ENCODE measurements around the gene SLC27A5. TPM values are rescaled to one million over a fixed set of nuclear protein-coding genes. Genes with fewer than 3 reads are reported as not detected.

SLC27A5 gene
- total and polyA plus RNA-seq, 10 donors: 6.0 to 26.8 (median 8.6) TPM

DNA sequence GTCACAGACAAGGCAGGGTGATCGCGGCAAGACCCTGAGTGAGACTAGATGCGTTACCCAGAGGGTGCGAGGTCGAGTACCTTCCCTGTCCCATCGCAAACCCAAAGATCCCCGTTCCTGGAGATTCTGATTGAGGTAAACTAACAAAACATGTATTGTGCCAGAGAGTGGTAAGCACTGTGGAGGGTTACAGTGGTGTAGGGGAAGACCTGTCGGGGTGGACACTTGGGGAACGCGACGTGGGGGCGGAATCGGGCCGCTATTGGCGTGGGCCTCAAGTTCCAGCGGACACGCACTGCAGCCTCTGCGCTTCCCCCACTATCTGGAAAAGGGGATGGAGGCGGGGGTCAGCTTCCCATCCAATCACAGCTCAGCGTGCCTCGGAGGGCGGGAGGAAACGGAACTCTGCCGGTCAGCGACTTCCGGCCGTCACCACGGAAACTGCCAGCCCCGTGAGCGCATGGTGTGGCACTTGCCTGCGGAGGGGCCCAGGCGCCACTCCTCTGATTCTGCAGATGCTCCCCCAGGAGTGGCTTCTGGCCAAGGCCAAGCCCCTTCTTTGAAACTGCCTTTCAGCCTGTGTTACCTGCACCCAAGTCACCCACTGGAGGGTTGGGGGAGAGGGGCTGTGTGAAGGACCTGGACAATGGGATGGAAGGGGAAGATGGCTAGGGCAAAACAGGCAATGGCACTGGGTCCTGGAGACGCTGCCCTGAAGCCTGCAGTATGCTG, 47.6 kb upstream of the SLC27A5 start:
- intact Hi-C loops (cut with DNase I; ENCODE audit: low total_unique reads): no loop called here
- Histone ChIP-seq H3K4me1 (peaks cover 51 to 84% (median 66%) of the 10 kb centered on the region in 6 donors), H3K9me3 (no peaks in the 10 kb centered on the region), H3K27ac (peak overlapping the region; percentile 95 to 100 (median 99)), H3K4me3 (peak overlapping the region; percentile 48 to 90 (median 62)), H3K27me3 (replicated peaks in 1 of 7) (peaks cover 0 to 27% (median 0%) of the 10 kb centered on the region in 7 donors), H3K36me3 (peaks cover 0 to 19% (median 15%) of the 10 kb centered on the region in 6 donors)
- TF ChIP-seq, protein P1, sequence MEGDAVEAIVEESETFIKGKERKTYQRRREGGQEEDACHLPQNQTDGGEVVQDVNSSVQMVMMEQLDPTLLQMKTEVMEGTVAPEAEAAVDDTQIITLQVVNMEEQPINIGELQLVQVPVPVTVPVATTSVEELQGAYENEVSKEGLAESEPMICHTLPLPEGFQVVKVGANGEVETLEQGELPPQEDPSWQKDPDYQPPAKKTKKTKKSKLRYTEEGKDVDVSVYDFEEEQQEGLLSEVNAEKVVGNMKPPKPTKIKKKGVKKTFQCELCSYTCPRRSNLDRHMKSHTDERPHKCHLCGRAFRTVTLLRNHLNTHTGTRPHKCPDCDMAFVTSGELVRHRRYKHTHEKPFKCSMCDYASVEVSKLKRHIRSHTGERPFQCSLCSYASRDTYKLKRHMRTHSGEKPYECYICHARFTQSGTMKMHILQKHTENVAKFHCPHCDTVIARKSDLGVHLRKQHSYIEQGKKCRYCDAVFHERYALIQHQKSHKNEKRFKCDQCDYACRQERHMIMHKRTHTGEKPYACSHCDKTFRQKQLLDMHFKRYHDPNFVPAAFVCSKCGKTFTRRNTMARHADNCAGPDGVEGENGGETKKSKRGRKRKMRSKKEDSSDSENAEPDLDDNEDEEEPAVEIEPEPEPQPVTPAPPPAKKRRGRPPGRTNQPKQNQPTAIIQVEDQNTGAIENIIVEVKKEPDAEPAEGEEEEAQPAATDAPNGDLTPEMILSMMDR (IDR thresholded peaks at IDR 0.05 in 8 of 11, conservative IDR thresholded peaks at IDR 0.05 in 3 of 11): no peak
- TF ChIP-seq POLR2AphosphoS5 (IDR thresholded peaks at IDR 0.05): peak; percentile 71 to 76 (median 76)
- WGBS, 5 donors: 1 to 2% (median 2%) methylated on average over 21 to 33 of the region's 33 CpGs
- peak; percentile 95 for DNase-seq

DNA sequence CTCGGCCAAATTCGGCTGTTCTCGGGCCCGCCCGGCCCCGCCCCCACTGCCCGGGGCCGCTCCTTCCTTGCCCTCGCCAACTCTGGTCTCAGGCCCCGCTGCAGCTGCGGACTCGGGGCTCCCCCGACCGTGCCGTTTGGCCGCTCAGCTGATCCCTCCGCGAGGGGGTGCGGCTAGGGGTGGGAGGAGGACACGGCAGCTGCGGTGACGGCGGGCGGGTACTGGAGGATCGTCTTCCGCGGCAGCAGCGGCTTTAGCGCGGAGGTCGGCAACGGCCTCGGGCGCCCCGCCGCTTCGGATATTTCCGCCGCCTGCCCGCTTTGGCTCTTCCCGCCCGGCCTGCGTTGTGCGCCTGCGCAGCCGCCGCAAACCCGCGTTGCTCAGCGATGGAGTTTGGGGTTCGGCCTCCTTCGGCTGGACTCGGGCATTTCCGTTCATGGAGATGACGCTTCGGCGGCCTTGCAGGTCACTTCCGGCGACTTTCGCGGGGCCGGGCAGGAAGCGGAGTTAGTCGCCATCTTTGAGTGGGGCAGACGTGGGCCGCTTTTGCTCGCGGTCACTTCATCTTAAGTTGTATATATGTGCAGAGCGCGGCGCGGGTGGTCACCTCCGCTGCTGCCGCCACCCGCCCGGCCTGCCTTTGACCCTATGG, 47.0 kb upstream of the SLC27A5 start:
- 0% methylated on average over 42 to 76 of the region's 76 CpGs for WGBS, 5 donors
- peaks cover 56 to 84% (median 73%) of the 10 kb centered on the region in 6 donors for H3K4me1 ChIP-seq
- H3K27me3 ChIP-seq (replicated peaks in 1 of 7): peaks cover 0 to 24% (median 0%) of the 10 kb centered on the region in 7 donors
- intact Hi-C loops (cut with DNase I; ENCODE audit: low total_unique reads): no loop called here
- peak overlapping the region; percentile 48 to 90 (median 62) for H3K4me3 ChIP-seq
- H3K9me3 ChIP-seq: no peaks in the 10 kb centered on the region
- peak overlapping the region; percentile 95 to 100 (median 99) for H3K27ac ChIP-seq
- H3K36me3 ChIP-seq: peaks cover 0 to 22% (median 16%) of the 10 kb centered on the region in 6 donors
- peak; percentile 99 for DNase-seq
- TF ChIP-seq, protein P1 (IDR thresholded peaks at IDR 0.05 in 8 of 11, conservative IDR thresholded peaks at IDR 0.05 in 3 of 11): peak in 3 of 11 experiments; percentile 9 to 30 (median 19)
- peak; percentile 94 to 95 (median 95) for TF ChIP-seq POLR2AphosphoS5 (IDR thresholded peaks at IDR 0.05)
- peak in 2 of 3 donors; percentile 42 to 59 for TF ChIP-seq POLR2A (IDR thresholded peaks at IDR 0.05)

DNA sequence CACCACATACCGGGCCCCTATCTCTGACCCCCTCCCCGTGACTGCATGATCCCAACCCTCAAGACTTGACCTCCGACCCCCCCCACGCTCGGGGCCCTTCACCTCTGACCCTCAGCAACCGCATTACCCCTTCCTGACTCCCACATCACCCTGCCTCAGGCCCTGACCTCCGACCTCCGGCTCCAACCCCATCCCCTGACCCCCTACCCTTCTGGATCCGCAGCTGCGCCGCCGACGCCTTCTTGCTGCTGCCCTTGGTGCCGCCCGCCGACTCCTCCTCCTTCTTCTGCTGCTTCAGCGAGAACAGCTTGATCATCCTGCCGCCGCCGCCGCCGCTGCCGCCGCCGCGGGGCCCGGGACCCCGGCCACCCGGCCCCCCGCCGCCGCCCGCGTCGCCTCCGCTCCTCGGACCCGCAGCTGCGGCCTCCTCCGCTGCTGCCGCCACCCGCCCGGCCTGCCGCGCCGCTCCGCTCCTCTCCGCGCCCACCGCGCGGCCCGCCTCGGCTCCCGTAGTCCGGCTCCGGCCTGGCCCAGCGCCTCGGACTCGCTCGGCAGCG, 46.4 kb upstream of the SLC27A5 start, which contains the start of gene UBE2M:
UBE2M (minus strand) TSS at position 546 of the 557 bp plus-strand sequence; CDS start at position 316, 230 bp downstream.
- peak within 1 kb of the TSS; percentile 95 to 100 (median 99) for H3K27ac ChIP-seq
- peaks cover 0 to 18% (median 0%) of the 10 kb centered on the region in 7 donors for H3K27me3 ChIP-seq (replicated peaks in 1 of 7)
- peak; percentile 95 for DNase-seq
- peak within 1 kb of the TSS; percentile 48 to 90 (median 62) for H3K4me3 ChIP-seq
- peaks cover 54 to 84% (median 73%) of the 10 kb centered on the region in 6 donors for H3K4me1 ChIP-seq
- TF ChIP-seq, protein P1 (IDR thresholded peaks at IDR 0.05 in 8 of 11, conservative IDR thresholded peaks at IDR 0.05 in 3 of 11): no peak
- TF ChIP-seq POLR2A (IDR thresholded peaks at IDR 0.05): no peak
- TF ChIP-seq POLR2AphosphoS5 (IDR thresholded peaks at IDR 0.05): no peak
- WGBS, 5 donors: 0 to 1% (median 0%) methylated on average over 26 to 62 of the region's 62 CpGs
- no peaks in the 10 kb centered on the region for H3K9me3 ChIP-seq
- intact Hi-C loops (cut with DNase I; ENCODE audit: low total_unique reads): no loop called here
- H3K36me3 ChIP-seq: peaks cover 0 to 28% (median 20%) of the 10 kb centered on the region in 6 donors
